Measurements from ENCODE around the gene ZNF549.

Gene ZNF549

GRCh38 chr19:57560049-57560491 is 32.9 kb downstream of the ZNF549 start:
- no peak for TF ChIP-seq CTCF (IDR thresholded peaks at IDR 0.05)

GRCh38 chr19:57563547-57563946 is 36.4 kb downstream of the ZNF549 start:
- no peak for TF ChIP-seq CTCF (IDR thresholded peaks at IDR 0.05)

- no peak for TF ChIP-seq CTCF (IDR thresholded peaks at IDR 0.05)
Measured at GRCh38 chr19:57566396-57567265, 39.5 kb downstream of the ZNF549 start.

GRCh38 chr19:57570707-57571106 is 43.6 kb downstream of the ZNF549 start:
- no peak for TF ChIP-seq CTCF (IDR thresholded peaks at IDR 0.05)

GRCh38 chr19:57572415-57572947 is 45.3 kb downstream of the ZNF549 start:
- TF ChIP-seq CTCF (IDR thresholded peaks at IDR 0.05) = no peak

- no peak for TF ChIP-seq CTCF (IDR thresholded peaks at IDR 0.05)
Measured at GRCh38 chr19:57576661-57577060, 49.5 kb downstream of the ZNF549 start.

GRCh38 chr19:57578487-57579205 is 51.5 kb downstream of the ZNF549 start, which contains the start of gene ZNF416:
TSS of gene ZNF416 (minus strand) at chr19:57578911. CDS start at chr19:57578704, 207 bp downstream.
- peak; percentile 23; the same call in 1 of the 2 replicates for TF ChIP-seq CTCF (IDR thresholded peaks at IDR 0.05)

All from LNCAP (cell line).